Psoas muscle (tissue), 8 donors: ENCODE measurements around the gene AQP6. TPM values are rescaled to one million over a fixed set of nuclear protein-coding genes. Genes with fewer than 3 reads are reported as not detected.

ENCODE experiments used
- ATAC-seq, 4 donors: fragments of 200-7000 bp; cut with Tn5 transposase; one replicate each; pipeline ENCODE4 v1.9.1; 2020; ENCODE audit warnings: moderate library complexity in 3 of 4, mild to moderate bottlenecking in 2 of 4
- DNase-seq, 2 donors: peaks; one replicate each; pipeline ENCODE4 v3.0.0-alpha.2; 2020
- H3K27ac ChIP-seq: fragments of 200-600 bp; one replicate; pipeline ENCODE4 v1.8.0; 2022
- H3K27me3 ChIP-seq, 3 donors: fragments of 200-600 bp in 1 of 3; one replicate each; pipeline versions ENCODE4 v1.6.1 to v1.8.0; 2013 to 2022; ENCODE audit warnings: low read length in 2 of 3, mild to moderate bottlenecking in 2 of 3, moderate library complexity in 1 of 3; ENCODE audit not compliant: insufficient read depth in 3 of 3
- H3K36me3 ChIP-seq, 2 donors: fragments of 200-600 bp in 1 of 2; one replicate each; pipeline versions ENCODE4 v1.6.1 to v1.8.0; 2013 to 2022; ENCODE audit warnings: low read depth in 1 of 2, mild to moderate bottlenecking in 1 of 2, moderate library complexity in 1 of 2; ENCODE audit not compliant: insufficient read depth in 1 of 2
- H3K4me1 ChIP-seq: fragments of 200-600 bp; one replicate; pipeline ENCODE4 v1.8.0; 2022
- H3K4me3 ChIP-seq: fragments of 200-600 bp; one replicate; pipeline ENCODE4 v1.8.0; 2022; ENCODE audit warnings: mild to moderate bottlenecking
- H3K9me3 ChIP-seq: fragments of 200-600 bp; one replicate; pipeline ENCODE4 v1.8.0; 2022
- WGBS, 3 donors: extraction: QIAGEN DNeasy Blood & Tissue Kit; methylation state at CpG; one replicate each; pipeline versions ENCODE4 v1.1.6 to v1.1.7; 2013; 5-methylcytosine and 5-hydroxymethylcytosine counted together
- intact Hi-C, 2 donors: fragments of 100-400 bp; cut with DNase I; formaldehyde crosslinking; loops; one replicate each; pipeline versions ENCODE4 v1.11.0 to v1.14.2; 2022
- polyA plus RNA-seq, 3 donors: library from polyadenylated mRNA; stranded (reverse); fragments of 200-250 nt; gene quantifications; one replicate each; pipeline ENCODE4 v1.2.3, GENCODE V29; 2013
- total RNA-seq, 4 donors: library from RNA; stranded (reverse); fragmentation: NEBNext Ultra II Directional in 2 of 4; extraction: Animal tissue kit (Norgen Biotek cat#: 25700) in 2 of 4; gene quantifications; one replicate each; pipeline versions ENCODE4 v1.2.1 to v1.2.4, GENCODE V29; 2021 to 2023
- TF ChIP-seq, protein P1 (sequence below): fragments of 200-600 bp; IDR thresholded peaks from one replicate; pipeline ENCODE4 v1.8.0; 2022; ENCODE audit warnings: antibody characterized with exemption
- donor health status: healthy with polysubstance abuse.
- donor health status: DM: no; HTN: no; CAD: no; lungs with moderate emphysema.
- donor health status: Bipolar disorder and iron deficiency.
- donor health status: healthy.
- donor health status: DM: yes; HTN: yes; CAD: no.
- donor health status: DM: no; HTN: no; CAD: no.
- donor health status: DM: no; HTN: no; CAD: no.
- donor health status: DM: yes; HTN: yes; CAD: no.

Gene AQP6
- total and polyA plus RNA-seq, 7 donors = 0.04 TPM; not detected in 6

- TF ChIP-seq, protein P1, sequence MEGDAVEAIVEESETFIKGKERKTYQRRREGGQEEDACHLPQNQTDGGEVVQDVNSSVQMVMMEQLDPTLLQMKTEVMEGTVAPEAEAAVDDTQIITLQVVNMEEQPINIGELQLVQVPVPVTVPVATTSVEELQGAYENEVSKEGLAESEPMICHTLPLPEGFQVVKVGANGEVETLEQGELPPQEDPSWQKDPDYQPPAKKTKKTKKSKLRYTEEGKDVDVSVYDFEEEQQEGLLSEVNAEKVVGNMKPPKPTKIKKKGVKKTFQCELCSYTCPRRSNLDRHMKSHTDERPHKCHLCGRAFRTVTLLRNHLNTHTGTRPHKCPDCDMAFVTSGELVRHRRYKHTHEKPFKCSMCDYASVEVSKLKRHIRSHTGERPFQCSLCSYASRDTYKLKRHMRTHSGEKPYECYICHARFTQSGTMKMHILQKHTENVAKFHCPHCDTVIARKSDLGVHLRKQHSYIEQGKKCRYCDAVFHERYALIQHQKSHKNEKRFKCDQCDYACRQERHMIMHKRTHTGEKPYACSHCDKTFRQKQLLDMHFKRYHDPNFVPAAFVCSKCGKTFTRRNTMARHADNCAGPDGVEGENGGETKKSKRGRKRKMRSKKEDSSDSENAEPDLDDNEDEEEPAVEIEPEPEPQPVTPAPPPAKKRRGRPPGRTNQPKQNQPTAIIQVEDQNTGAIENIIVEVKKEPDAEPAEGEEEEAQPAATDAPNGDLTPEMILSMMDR = no peak
- Histone ChIP-seq H3K4me1 (no peaks in the 10 kb centered on the region), H3K36me3 (no peaks in the 10 kb centered on the region), H3K4me3 (no peak overlapping the region), H3K27me3 (no peaks in the 10 kb centered on the region), H3K27ac (no peak overlapping the region), H3K9me3 (no peaks in the 10 kb centered on the region)
- WGBS, 3 donors = 96 to 100% (median 97%) methylated on average over 3 of the region's 3 CpGs
- DNase-seq = no peak
- ATAC-seq = no peak
- intact Hi-C loops = loop anchor here in 1 of 2 donors (5.0 kb wide), 1 partner anchor 77 kb away; no protein-coding TSS in a partner anchor
These were observed 28.0 kb upstream of the AQP6 start for GRCh38 chr12:49944718-49945117.

- Histone ChIP-seq H3K36me3 (no peaks in the 10 kb centered on the region), H3K4me1 (no peaks in the 10 kb centered on the region), H3K27ac (no peak overlapping the region), H3K9me3 (no peaks in the 10 kb centered on the region), H3K4me3 (peak overlapping the region; percentile 52), H3K27me3 (no peaks in the 10 kb centered on the region)
- intact Hi-C loops = loop anchor here in 1 of 2 donors (5.0 kb wide), 1 partner anchor 78 kb away; no protein-coding TSS in a partner anchor
- DNase-seq (peak; percentile 84 to 86), ATAC-seq (peak; percentile 87 to 97 (median 95))
- TF ChIP-seq, protein P1 = peak; percentile 74
- 6 to 15% (median 14%) methylated on average over 28 of the region's 28 CpGs for WGBS, 3 donors
These were observed 27.2 kb upstream of the AQP6 start for GRCh38 chr12:49945394-49946080.

DNA sequence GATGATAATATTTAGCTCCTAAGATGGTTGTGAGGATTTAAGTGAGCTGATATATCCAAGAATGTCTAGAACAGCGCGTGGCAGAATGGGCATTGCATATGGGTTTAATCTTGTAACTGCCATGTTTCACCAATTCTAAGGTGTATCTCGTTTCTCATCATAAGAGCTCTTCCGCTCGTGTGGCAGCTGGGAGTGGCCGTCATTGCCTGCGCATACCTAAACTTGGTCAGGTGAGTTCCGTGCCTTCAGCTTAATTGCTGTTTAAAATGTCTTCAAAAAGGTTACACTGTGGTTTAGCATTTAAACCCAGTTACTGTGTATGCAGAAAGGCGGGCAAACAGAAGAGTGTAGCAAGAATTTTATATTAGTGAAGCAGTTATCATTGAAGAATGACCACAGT, 26.7 kb upstream of the AQP6 start:
- no peaks in the 10 kb centered on the region for H3K27me3 ChIP-seq
- no peak overlapping the region for H3K4me3 ChIP-seq
- no peaks in the 10 kb centered on the region for H3K9me3 ChIP-seq
- ATAC-seq (no peak), DNase-seq (no peak)
- no peaks in the 10 kb centered on the region for H3K4me1 ChIP-seq
- WGBS, 3 donors = 89 to 94% (median 93%) methylated on average over 9 of the region's 9 CpGs
- intact Hi-C loops = loop anchor here in 1 of 2 donors (5.0 kb wide), 1 partner anchor 79 kb away; no protein-coding TSS in a partner anchor
- H3K36me3 ChIP-seq = no peaks in the 10 kb centered on the region
- H3K27ac ChIP-seq = no peak overlapping the region
- TF ChIP-seq, protein P1 = no peak

DNA sequence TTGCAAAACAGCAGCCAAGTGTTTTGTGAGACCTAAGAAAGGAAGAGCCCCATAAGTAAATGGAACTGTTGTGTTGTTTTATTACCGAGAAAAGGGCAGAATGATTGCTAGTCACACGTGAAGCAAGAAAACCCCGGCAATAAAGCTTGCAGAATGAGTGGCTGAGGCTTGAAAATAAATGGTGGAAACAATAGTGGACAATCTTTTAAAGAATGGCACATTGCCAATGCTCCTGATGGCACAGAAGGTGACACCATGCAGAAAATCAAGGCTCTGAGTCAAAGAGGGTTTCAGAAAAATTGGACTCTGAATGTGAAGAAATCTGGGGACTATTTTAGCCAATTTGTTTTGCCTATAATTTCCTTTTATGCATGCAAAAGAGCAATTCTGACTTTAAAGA, 26.2 kb upstream of the AQP6 start:
- TF ChIP-seq, protein P1 = no peak
- H3K9me3 ChIP-seq = no peaks in the 10 kb centered on the region
- H3K36me3 ChIP-seq = no peaks in the 10 kb centered on the region
- no peaks in the 10 kb centered on the region for H3K4me1 ChIP-seq
- H3K27ac ChIP-seq = no peak overlapping the region
- WGBS, 3 donors = 73 to 86% (median 81%) methylated on average over 3 of the region's 3 CpGs
- no peak overlapping the region for H3K4me3 ChIP-seq
- intact Hi-C loops = loop anchor here in 1 of 2 donors (5.0 kb wide), 1 partner anchor 79 kb away; no protein-coding TSS in a partner anchor
- H3K27me3 ChIP-seq = no peaks in the 10 kb centered on the region
- ATAC-seq = no peak
- no peak for DNase-seq
